ENCODE results near the gene LYPD4. TPM values are rescaled to one million over a fixed set of nuclear protein-coding genes. Genes with fewer than 3 reads are reported as not detected.
A peak's percentile ranks its signal among the peaks of the same experiment; 100 is the strongest.
"Not testable (repeated sequence)": the region's sequence is repeated elsewhere in the genome, so short reads cannot be mapped to it uniquely, and the experiment has no call there.

LYPD4 gene
- total RNA-seq, 1 donor from 2014 or later, result not detected

- ATAC-seq (no peak), DNase-seq (ENCODE audit: low spot score) (no peak)
- intact Hi-C loops (cut with DNase I), result loop anchor here (10.0 kb wide), 1 partner anchor 592 kb away; no protein-coding TSS in a partner anchor
Observed at GRCh38 chr19:41876847-41877832, 32.7 kb upstream of the LYPD4 start, which contains the start of gene CD79A. Gene CD79A (plus strand): TSS chr19:41877279. CDS start chr19:41877305, 26 bp downstream.

GRCh38 chr19:41875973-41876372 is 31.5 kb upstream of the LYPD4 start:
- intact Hi-C loops (cut with DNase I), result loop anchor here (10.0 kb wide), 1 partner anchor 591 kb away; no protein-coding TSS in a partner anchor
- DNase-seq (ENCODE audit: low spot score); ATAC-seq: not testable (repeated sequence)

- DNase-seq (ENCODE audit: low spot score) (no peak), ATAC-seq (no peak)
- intact Hi-C loops (cut with DNase I), result loop anchor here (10.0 kb wide), 1 partner anchor 588 kb away; no protein-coding TSS in a partner anchor
Observed at GRCh38 chr19:41872775-41873647, 28.5 kb upstream of the LYPD4 start.

- intact Hi-C loops (cut with DNase I), result loop anchor here (10.0 kb wide), 1 partner anchor 588 kb away; no protein-coding TSS in a partner anchor
- DNase-seq (ENCODE audit: low spot score) (no peak), ATAC-seq (no peak)
Observed at GRCh38 chr19:41872384-41872774, 27.9 kb upstream of the LYPD4 start.

DNA sequence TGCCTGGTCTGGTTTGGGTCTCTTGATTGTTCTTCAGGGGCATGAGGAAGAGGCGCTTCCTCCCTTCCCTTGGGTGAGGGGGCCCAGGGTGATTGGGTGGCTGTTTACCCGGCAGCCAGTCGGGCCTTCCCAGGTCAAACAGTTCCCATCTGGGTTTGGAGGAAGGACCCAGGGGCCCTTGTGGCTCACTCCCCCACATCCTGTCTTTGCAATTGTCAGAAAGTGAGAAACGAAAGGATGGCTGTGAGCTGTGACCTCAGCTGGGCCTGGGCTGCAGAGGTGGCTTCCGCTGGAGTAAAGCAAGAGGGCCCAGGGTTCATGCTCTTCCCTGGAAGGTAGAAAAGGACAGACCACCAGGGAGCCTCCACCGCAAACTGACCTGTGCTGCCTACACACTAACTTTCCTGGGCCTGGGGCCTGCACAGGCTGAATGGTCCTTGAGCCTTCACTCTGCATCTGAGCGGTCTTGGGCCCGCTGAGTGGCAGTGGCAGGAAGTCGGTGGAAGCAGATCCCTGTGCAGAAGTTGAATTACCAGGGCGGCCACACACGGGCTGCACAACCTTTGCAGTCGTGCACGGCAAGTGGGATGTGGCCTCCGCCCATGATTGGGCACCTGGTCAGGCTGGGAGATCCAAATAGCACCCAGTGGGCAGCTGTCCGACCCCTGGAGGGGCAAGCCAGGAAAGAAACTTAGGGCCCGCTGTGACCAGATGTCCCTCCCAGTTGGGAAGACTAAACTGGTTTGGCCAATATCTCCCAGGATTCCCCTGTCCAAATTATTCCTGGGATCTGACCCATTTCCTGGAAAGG is 27.3 kb upstream of the LYPD4 start:
- intact Hi-C loops (cut with DNase I), result loop anchor here (10.0 kb wide), 1 partner anchor 587 kb away; no protein-coding TSS in a partner anchor
- ATAC-seq (peak; percentile 39), DNase-seq (ENCODE audit: low spot score) (no peak)

GRCh38 chr19:41870401-41870873 is 26.0 kb upstream of the LYPD4 start:
- DNase-seq (ENCODE audit: low spot score) (no peak), ATAC-seq (no peak)
- intact Hi-C loops (cut with DNase I), result loop anchor here (10.0 kb wide), 1 partner anchor 586 kb away; no protein-coding TSS in a partner anchor

GRCh38 chr19:41869374-41869955 is 25.0 kb upstream of the LYPD4 start:
- intact Hi-C loops (cut with DNase I), result no loop called here

GRCh38 chr19:41868989-41869300 is 24.5 kb upstream of the LYPD4 start:
- no peak for ATAC-seq
- intact Hi-C loops (cut with DNase I), result no loop called here
- no peak for DNase-seq (ENCODE audit: low spot score)

More at GRCh38 chr19:41869374-41869955, 25.0 kb upstream of the LYPD4 start:
- ATAC-seq (no peak), DNase-seq (ENCODE audit: low spot score) (no peak)

DNA sequence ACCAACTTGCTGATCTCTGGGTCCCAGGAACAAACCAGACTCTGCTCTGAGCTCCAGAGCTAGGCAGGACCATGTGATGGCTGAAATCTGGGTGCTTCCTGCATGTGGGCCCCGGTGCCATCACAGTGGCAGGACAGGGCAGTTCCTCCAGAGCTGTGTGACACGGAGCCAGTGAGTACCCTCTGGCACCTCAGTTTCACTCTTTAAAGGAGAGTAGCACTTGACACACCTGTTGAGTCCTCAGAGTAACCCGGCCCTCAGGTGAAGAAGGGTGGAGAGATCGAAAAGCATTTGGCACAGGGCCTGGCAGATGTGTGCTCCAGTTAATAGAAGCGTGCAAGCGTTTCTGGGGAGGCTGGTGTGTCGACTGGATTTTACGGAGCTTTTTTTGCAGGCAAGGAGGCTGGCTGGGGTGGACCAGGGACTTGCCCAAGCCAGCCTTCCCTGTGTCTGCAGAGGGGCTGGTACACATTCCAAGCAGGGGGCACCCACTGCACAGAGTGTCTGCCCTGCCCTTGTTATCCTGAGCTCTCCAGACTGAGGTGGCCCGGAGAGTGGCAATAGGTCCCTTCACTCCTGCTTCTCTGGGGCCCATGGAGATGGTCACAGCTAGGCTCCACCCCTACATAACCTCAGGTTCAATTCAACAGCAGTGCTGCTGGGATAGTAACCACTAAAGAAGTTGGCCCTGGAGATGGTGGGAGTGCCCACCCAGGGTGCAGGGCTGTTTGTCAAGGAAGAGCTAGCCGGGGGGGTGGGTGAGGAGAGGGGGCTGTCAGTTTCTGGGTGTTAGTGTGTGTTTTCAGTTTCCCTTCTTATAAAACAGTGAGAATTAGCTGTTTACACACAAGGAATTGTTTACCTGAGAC is 23.9 kb upstream of the LYPD4 start:
- intact Hi-C loops (cut with DNase I), result no loop called here
- DNase-seq (ENCODE audit: low spot score) (no peak), ATAC-seq (no peak)

GRCh38 chr19:41866284-41866683 is 21.8 kb upstream of the LYPD4 start:
- intact Hi-C loops (cut with DNase I), result no loop called here
- no peak for ATAC-seq

GRCh38 chr19:41864374-41864773 is 19.9 kb upstream of the LYPD4 start:
- intact Hi-C loops (cut with DNase I), result no loop called here
- DNase-seq (ENCODE audit: low spot score) (no peak), ATAC-seq (no peak)

More at GRCh38 chr19:41866284-41866683, 21.8 kb upstream of the LYPD4 start:
- no peak for DNase-seq (ENCODE audit: low spot score)

GRCh38 chr19:41863209-41863931 is 18.9 kb upstream of the LYPD4 start:
- intact Hi-C loops (cut with DNase I), result no loop called here
- ATAC-seq (no peak), DNase-seq (ENCODE audit: low spot score) (no peak)

DNA sequence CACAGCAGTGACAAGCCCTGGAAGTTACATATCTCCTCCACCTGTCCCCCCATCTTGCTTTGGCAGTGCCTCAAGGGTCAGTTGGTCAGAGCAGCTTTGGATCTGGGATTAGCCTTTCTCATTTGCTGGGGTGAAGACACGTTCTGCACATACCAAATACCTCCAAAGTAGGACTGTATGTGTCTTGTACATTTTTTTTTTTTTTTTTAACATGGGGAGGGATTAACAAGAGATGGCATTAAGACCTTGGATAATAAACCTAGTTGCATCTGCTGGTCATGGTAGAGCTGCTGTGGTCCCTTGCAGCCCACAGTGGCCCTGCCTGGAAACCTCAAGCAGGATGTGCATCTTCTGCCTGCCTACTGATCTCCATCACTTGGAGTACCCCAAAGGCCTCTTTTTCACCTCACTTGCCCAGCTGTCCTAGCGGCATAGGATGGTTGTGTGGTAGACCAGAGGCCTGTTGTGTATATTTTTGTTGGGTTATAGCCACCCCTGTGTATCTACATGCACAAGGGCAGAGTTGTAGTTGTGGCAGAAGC is 18.0 kb upstream of the LYPD4 start:
- no peak for DNase-seq (ENCODE audit: low spot score)
- no peak for ATAC-seq
- intact Hi-C loops (cut with DNase I), result loop anchor here (1.0 kb wide), 1 partner anchor 20 kb away; no protein-coding TSS in a partner anchor

GRCh38 chr19:41861846-41862245 is 17.4 kb upstream of the LYPD4 start:
- DNase-seq (ENCODE audit: low spot score), result no peak
- intact Hi-C loops (cut with DNase I), result loop anchor here (1.0 kb wide), 1 partner anchor 20 kb away; no protein-coding TSS in a partner anchor
- no peak for ATAC-seq

- ATAC-seq (no peak), DNase-seq (ENCODE audit: low spot score) (no peak)
- intact Hi-C loops (cut with DNase I), result no loop called here
Observed at GRCh38 chr19:41861116-41861768, 16.8 kb upstream of the LYPD4 start.
